Sciatic nerve (tissue), 2 donors: ENCODE measurements around the gene LITAF. TPM values are rescaled to one million over a fixed set of nuclear protein-coding genes. Genes with fewer than 3 reads are reported as not detected.
"Not testable (repeated sequence)": the region's sequence is repeated elsewhere in the genome, so short reads cannot be mapped to it uniquely, and the experiment has no call there.

ENCODE experiments used
- ATAC-seq: fragments of 200-7000 bp; cut with Tn5 transposase; one replicate; pipeline ENCODE4 v1.9.1; 2020; ENCODE audit warnings: mild to moderate bottlenecking, moderate library complexity
- DNase-seq: peaks from one replicate; pipeline ENCODE4 v3.0.0-alpha.2; 2020; ENCODE audit warnings: low spot score
- intact Hi-C: fragments of 100-400 bp; cut with DNase I; formaldehyde crosslinking; loops from one replicate; pipeline ENCODE4 v1.14.2; 2022
- total RNA-seq: library from RNA; stranded (reverse); fragmentation: NEBNext Ultra II Directional; extraction: Animal tissue kit (Norgen Biotek cat#: 25700); gene quantifications from one replicate; pipeline ENCODE4 v1.2.1, GENCODE V29; 2021
- donor health status: DM: no; HTN: no; CAD: no.
- donor health status: DM: no; HTN: no; CAD: no.

Gene LITAF
- total RNA-seq, 1 donor from 2014 or later: 200 TPM

GRCh38 chr16:11560701-11561453 lies 25.8 kb downstream of the LITAF start:
- ATAC-seq (peak; percentile 81), DNase-seq (peak; percentile 72)
- intact Hi-C loops: no loop called here

DNA sequence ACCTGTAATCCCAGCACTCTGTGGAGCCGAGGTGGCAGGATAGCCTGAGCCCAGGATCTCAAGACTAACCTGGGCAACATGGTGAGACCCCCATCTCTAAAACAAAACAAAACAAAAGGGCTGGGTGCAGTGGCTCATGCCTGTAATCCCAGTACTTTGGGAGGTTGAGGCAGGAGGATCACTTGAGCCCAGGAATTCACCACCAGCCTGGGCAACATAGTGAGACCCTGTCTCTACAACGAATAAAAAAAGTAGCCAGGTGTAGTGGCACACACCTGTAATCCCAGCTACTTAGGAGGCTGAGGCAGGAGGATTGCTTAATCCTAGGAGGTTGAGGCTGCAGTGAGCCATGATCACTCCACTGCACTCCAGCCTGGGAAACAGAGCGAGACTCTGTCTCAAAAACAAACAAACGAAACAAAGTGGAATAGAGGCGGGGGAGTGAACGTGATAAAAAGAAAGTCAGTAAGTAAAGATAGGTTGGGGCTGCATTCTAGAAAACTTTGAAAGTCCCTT lies 28.4 kb downstream of the LITAF start:
- ATAC-seq, DNase-seq, intact Hi-C loops: not testable (repeated sequence)

GRCh38 chr16:11557801-11558200 lies 28.9 kb downstream of the LITAF start:
- intact Hi-C loops: no loop called here
- DNase-seq (peak; percentile 68), ATAC-seq (peak; percentile 83)

DNA sequence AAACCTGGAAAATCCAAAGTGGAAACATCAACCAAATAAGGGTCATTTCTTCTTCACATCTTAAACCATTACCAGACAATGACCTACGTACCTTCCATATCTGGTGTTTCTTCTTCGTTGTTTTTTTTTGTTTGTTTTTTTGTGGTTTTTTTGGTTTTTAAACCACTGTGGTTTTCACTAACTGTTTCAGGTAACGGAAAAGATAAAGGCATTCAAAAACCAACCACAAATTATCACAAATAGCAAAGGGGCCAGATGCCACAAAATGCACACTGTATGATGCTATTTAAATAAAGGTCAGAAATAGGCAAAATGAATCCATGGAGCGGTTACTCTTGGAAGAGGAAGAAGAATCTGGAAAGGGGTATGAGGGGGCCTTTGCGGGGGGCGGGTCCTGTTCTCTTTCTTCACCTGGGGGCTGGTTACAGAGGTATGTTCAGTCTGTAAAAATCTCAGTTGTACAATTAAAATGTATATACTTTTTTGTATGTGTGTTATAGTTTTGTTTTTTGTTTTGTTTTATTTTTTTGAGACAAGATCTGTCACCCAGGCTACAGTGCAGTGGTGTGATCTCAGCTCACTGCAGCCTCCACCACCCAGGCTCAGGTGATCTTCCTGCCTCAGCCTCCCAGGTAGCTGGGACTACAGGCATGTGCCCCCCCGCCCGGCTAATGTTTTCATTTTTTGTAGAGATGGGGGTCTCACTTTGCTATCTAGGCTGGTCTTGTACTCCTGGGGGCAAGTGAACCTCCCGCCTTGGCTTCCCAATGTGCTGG lies 29.6 kb downstream of the LITAF start:
- ATAC-seq (no peak), DNase-seq (no peak)
- intact Hi-C loops: no loop called here

DNA sequence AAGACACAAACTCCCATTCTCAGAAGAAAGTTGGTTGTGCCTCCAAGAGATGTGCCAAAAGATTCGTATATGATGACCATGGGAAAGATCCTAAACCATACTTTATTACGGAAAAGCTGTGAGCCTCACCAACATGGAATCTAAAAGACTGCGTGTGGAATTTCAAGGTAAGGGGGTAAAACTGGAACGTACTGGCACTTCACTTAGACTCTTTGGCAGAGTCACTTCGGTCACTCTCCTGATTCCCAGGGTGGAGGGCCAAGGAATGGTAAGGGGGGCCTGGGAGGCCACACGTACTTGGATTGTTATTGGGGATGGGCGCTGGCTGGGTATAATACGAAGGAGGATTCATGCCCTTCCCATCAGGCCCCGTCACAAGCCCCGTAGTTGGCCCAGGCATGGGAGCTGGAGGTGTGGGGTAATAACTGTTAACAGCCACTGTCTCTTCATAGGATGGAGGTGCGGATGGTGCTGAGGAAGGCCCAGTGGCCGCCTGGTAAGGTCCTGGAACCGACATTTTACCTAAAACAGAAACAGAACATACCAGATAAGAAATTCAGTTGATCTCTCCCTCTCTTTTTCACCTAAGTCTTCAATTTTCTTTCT lies 30.4 kb downstream of the LITAF start:
- DNase-seq (no peak), ATAC-seq (no peak)
- intact Hi-C loops: no loop called here

GRCh38 chr16:11554053-11554452 lies 32.7 kb downstream of the LITAF start:
- intact Hi-C loops: no loop called here
- no peak for DNase-seq
- no peak for ATAC-seq

DNA sequence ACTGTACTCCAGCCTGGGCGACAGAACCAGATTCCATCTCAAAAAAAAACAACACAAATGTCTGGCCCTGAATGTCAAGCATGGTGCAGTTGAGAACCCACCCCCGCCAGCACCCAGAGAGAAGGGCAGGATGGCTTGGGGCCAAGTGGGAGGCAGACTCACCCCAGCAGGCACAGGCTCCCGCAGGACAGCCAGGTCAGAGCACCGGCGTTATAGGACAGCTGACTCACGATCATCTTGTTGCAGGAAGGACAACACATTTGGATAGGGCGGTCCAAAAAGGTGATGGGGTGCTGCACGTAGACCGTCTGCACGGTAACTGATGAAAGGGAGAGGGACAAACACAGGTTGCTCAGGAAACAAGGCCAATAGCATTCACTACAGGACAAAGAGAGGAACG lies 33.3 kb downstream of the LITAF start:
- ATAC-seq: no peak
- DNase-seq: no peak
- intact Hi-C loops: no loop called here

GRCh38 chr16:11552440-11552839 lies 34.3 kb downstream of the LITAF start:
- ATAC-seq (no peak), DNase-seq (no peak)
- intact Hi-C loops: no loop called here

DNA sequence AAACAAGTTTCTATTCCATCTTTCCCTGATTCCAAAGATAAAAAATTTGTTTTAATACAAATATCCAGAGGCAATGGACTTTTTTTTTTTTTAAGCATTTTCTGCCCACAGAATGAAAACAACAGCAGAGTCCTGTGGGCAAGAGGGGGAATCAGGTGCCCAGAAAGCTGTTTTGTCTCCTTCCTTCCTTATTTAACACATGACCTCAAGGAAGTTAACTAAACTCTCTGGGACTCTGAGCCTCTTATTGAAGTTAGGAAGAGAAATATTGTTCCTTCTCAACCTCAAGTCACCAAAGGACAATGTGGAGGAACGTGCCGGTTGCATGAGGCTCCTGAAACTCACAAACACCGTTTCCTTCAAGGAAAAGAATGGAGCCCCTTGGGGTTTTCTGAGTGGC lies 34.9 kb downstream of the LITAF start:
- intact Hi-C loops: no loop called here
- peak; percentile 27 for ATAC-seq
- no peak for DNase-seq

DNA sequence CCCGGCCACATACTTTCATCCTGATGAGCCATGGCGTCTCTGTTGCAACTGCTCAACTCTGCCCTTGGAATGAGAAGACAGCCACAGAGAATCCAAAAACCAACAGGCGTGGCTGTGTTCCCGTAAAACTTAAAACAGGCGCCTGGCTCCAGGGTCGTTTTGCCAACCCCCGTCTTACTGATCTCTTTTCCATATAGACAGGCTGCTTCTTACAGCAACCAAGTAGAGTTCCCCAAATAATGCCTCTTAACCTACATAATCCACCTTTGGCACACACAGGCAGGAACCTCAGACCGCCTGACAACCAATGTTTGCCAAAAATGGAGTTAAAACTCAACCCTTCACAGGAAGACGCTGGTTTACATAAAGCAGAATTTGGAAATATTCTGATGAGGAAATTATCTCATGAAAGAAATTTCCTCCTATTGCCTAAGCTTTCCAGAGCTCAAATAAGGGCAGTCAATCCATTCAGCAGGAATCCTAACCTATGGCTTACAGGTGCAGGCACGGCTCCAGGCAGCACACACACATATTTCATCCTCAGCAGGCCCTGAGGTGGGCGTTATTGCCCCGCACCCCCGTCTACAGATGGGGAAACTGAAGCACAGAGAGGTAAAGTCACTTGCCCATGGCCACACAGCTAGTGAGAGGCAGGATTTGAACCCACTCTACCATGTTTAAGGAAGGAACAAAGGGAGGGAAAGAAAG lies 35.8 kb downstream of the LITAF start:
- ATAC-seq (no peak), DNase-seq (no peak)
- intact Hi-C loops: no loop called here

- intact Hi-C loops: no loop called here
- peak; percentile 50 for ATAC-seq
Measured at GRCh38 chr16:11547118-11547916, 39.4 kb downstream of the LITAF start.

DNA sequence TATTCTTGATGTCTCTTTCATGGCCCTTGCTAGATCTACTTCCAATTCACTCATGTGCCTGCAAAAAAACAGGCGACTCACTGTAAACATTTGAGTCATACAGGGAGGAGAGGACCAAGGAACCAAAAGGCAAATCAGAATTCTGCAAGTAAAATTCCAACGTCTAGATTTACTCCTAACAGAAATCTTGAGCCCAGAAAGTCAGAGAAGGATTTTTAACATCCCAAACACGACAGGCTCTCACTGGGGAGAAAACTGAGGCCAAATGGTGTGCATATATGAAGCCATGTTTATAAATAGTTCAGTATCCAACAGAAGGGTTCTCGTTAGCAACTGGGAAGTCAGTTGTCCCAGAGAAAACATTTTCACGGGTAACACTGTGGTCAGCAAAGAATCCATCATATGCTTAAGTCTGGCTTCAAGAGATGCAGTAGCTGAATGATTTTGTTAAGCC lies 40.1 kb downstream of the LITAF start:
- intact Hi-C loops: no loop called here
- ATAC-seq: no peak
- DNase-seq: no peak

More at GRCh38 chr16:11547118-11547916, 39.4 kb downstream of the LITAF start:
- no peak for DNase-seq

GRCh38 chr16:11543661-11544393 lies 42.9 kb downstream of the LITAF start:
- ATAC-seq: peak; percentile 32
- intact Hi-C loops: no loop called here
- no peak for DNase-seq

DNA sequence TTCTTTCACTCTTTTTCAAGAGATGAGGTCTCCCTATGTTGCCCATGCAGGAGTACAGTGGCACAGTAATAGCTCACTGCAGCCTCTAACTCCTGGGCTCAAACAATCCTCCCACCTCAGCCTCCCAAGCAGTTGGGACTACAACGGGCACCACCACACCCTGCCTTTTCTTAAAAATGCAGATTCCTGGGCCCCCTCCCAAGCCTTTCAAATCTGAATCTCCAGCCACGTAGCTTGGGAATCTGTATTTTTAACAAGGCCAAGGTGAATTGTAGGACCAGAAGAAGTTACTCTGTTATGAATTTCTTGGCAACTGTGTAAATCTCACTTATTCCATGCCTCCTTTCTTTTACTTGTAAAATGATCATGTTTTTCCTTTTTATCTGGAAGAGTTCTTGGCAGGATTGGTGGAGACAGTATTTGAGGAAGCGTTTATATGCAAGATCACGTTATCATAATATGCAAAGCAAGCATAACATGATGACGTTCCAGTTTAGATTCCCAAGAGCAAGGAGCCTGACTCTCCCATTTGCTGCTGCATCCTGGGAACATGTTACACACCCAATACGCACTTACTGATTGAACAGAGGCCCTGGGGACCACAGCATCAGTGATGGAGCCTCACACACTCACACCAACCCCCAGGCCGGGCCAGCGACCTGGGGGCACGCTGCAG lies 44.5 kb downstream of the LITAF start:
- no peak for ATAC-seq
- intact Hi-C loops: no loop called here
- DNase-seq: no peak

GRCh38 chr16:11539641-11540050 lies 47.1 kb downstream of the LITAF start:
- DNase-seq: no peak
- intact Hi-C loops: no loop called here
- no peak for ATAC-seq

GRCh38 chr16:11538880-11539279 lies 47.8 kb downstream of the LITAF start:
- intact Hi-C loops: no loop called here
- DNase-seq: no peak
- no peak for ATAC-seq
